HUES64 (cell line): Measurements from ENCODE around the gene C1orf232.

ENCODE experiments used
- H3K27ac ChIP-seq: 2 replicates; pipeline ENCODE4 v1.7.0; 2013; ENCODE audit warnings: low read depth, low read length, inconsistent platforms
- H3K27me3 ChIP-seq: 2 replicates; pipeline ENCODE4 v1.6.1; 2013; ENCODE audit warnings: mild to moderate bottlenecking, low read length; ENCODE audit not compliant: insufficient read depth
- H3K36me3 ChIP-seq: 2 replicates; pipeline ENCODE4 v1.6.1; 2013; ENCODE audit warnings: mild to moderate bottlenecking, low read length; ENCODE audit not compliant: insufficient read depth
- H3K4me1 ChIP-seq: 2 replicates; pipeline ENCODE4 v1.6.1; 2013; ENCODE audit warnings: mild to moderate bottlenecking, low read length, moderate library complexity; ENCODE audit not compliant: insufficient read depth
- H3K4me3 ChIP-seq: 2 replicates; pipeline ENCODE4 v1.5.1; 2013; ENCODE audit warnings: mild to moderate bottlenecking, low read length, moderate library complexity
- H3K9ac ChIP-seq: 2 replicates; pipeline ENCODE4 v1.6.1; 2013; ENCODE audit warnings: mild to moderate bottlenecking, low read depth, low read length
- H3K9me3 ChIP-seq: 2 replicates; pipeline ENCODE4 v1.6.1; 2013; ENCODE audit warnings: low read depth, low read length; ENCODE audit not compliant: insufficient read depth
- WGBS: fragments of 150-250, 120-280 bp; methylation state at CpG from one replicate; pipeline ENCODE4 v1.1.7; 2013; ENCODE audit warnings: missing lambda C conversion rate; 5-methylcytosine and 5-hydroxymethylcytosine counted together

C1orf232 gene

GRCh38 chr1:26177182-26177684 is 8.5 kb upstream of the C1orf232 start, which contains the start of gene CNKSR1:
CNKSR1 (plus strand) TSS chr1:26177491; CDS start chr1:26177548, 57 bp downstream.
- Histone ChIP-seq H3K27ac (no peak within 1 kb of the TSS; the same call in 1 of the 2 replicates), H3K9ac (peak within 1 kb of the TSS; percentile 53), H3K36me3 (peaks cover 8% of the 10 kb centered on the region; the same call in 1 of the 2 replicates), H3K27me3 (no peaks in the 10 kb centered on the region), H3K4me1 (no peaks in the 10 kb centered on the region), H3K4me3 (peak within 1 kb of the TSS; percentile 52), H3K9me3 (no peaks in the 10 kb centered on the region)
- 12% methylated on average over 21 of the region's 21 CpGs for WGBS

GRCh38 chr1:26175346-26175745 is 6.6 kb upstream of the C1orf232 start:
- no peak overlapping the region for H3K9ac ChIP-seq
- 92% methylated on average over 8 of the region's 8 CpGs for WGBS
- H3K4me1 ChIP-seq, result no peaks in the 10 kb centered on the region; the same call in 1 of the 2 replicates
- no peaks in the 10 kb centered on the region for H3K9me3 ChIP-seq
- H3K27ac ChIP-seq, result no peak overlapping the region
- no peak overlapping the region for H3K4me3 ChIP-seq
- H3K36me3 ChIP-seq, result peaks cover 7% of the 10 kb centered on the region
- no peaks in the 10 kb centered on the region for H3K27me3 ChIP-seq

- Histone ChIP-seq H3K4me3 (peak within 1 kb of the TSS; percentile 85), H3K27me3 (peaks cover 7% of the 10 kb centered on the region; the same call in 1 of the 2 replicates), H3K4me1 (peaks cover 11% of the 10 kb centered on the region; the same call in 1 of the 2 replicates), H3K27ac (no peak within 1 kb of the TSS), H3K36me3 (peaks cover 5% of the 10 kb centered on the region), H3K9me3 (no peaks in the 10 kb centered on the region), H3K9ac (peak within 1 kb of the TSS; percentile 83; the same call in 1 of the 2 replicates)
- WGBS, result 91% methylated on average over 34 of the region's 34 CpGs
Observed at GRCh38 chr1:26171084-26172072, 2.6 kb upstream of the C1orf232 start, which contains the start of gene ZNF593OS. ZNF593OS (minus strand) TSS chr1:26171832; CDS start chr1:26171661, 171 bp downstream.

- Histone ChIP-seq H3K9ac (peak overlapping the region; percentile 83), H3K36me3 (peaks cover 5% of the 10 kb centered on the region), H3K9me3 (no peaks in the 10 kb centered on the region), H3K4me3 (peak overlapping the region; percentile 85), H3K4me1 (peaks cover 18% of the 10 kb centered on the region), H3K27me3 (peaks cover 14% of the 10 kb centered on the region), H3K27ac (no peak overlapping the region)
- 80% methylated on average over 9 of the region's 9 CpGs for WGBS
Observed at GRCh38 chr1:26170472-26170821, 1.7 kb upstream of the C1orf232 start.

GRCh38 chr1:26169669-26170471 is 1.1 kb upstream of the C1orf232 start, which contains the start of gene ZNF593:
ZNF593 (plus strand) TSS chr1:26169908; CDS start chr1:26169984, 76 bp downstream.
- H3K27me3 ChIP-seq, result peaks cover 19% of the 10 kb centered on the region
- WGBS, result under 1% methylated on average over 74 of the region's 76 CpGs
- peak within 1 kb of the TSS; percentile 42 for H3K27ac ChIP-seq
- peak within 1 kb of the TSS; percentile 85 for H3K4me3 ChIP-seq
- H3K9ac ChIP-seq, result peak within 1 kb of the TSS; percentile 83
- H3K4me1 ChIP-seq, result peaks cover 23% of the 10 kb centered on the region
- H3K36me3 ChIP-seq, result peaks cover 5% of the 10 kb centered on the region
- H3K9me3 ChIP-seq, result no peaks in the 10 kb centered on the region

- Histone ChIP-seq H3K4me3 (peak overlapping the region; percentile 85), H3K9ac (no peak overlapping the region), H3K4me1 (peaks cover 23% of the 10 kb centered on the region), H3K9me3 (no peaks in the 10 kb centered on the region), H3K36me3 (peaks cover 5% of the 10 kb centered on the region), H3K27me3 (peaks cover 25% of the 10 kb centered on the region), H3K27ac (no peak overlapping the region)
- 70% methylated on average over 4 of the region's 4 CpGs for WGBS
Observed at GRCh38 chr1:26169198-26169554, 413 bp upstream of the C1orf232 start.

GRCh38 chr1:26166719-26167281 is 2.0 kb downstream of the C1orf232 start:
- H3K9me3 ChIP-seq, result no peaks in the 10 kb centered on the region
- 96% methylated on average over 4 of the region's 4 CpGs for WGBS
- no peak overlapping the region for H3K27ac ChIP-seq
- no peak overlapping the region for H3K4me3 ChIP-seq
- H3K9ac ChIP-seq, result no peak overlapping the region
- H3K4me1 ChIP-seq, result peaks cover 23% of the 10 kb centered on the region
- H3K36me3 ChIP-seq, result peaks cover 5% of the 10 kb centered on the region
- H3K27me3 ChIP-seq, result peaks cover 48% of the 10 kb centered on the region

GRCh38 chr1:26164861-26165842 is 3.6 kb downstream of the C1orf232 start:
- H3K27ac ChIP-seq, result peak overlapping the region; percentile 5; the same call in 1 of the 2 replicates
- H3K27me3 ChIP-seq, result peaks cover 64% of the 10 kb centered on the region
- H3K9ac ChIP-seq, result peak overlapping the region; percentile 32; the same call in 1 of the 2 replicates
- no peaks in the 10 kb centered on the region for H3K9me3 ChIP-seq
- 29% methylated on average over 19 of the region's 19 CpGs for WGBS
- no peaks in the 10 kb centered on the region for H3K36me3 ChIP-seq
- peaks cover 29% of the 10 kb centered on the region for H3K4me1 ChIP-seq
- peak overlapping the region; percentile 52 for H3K4me3 ChIP-seq

- Histone ChIP-seq H3K27me3 (peaks cover 73% of the 10 kb centered on the region), H3K9ac (peak overlapping the region; percentile 32; the same call in 1 of the 2 replicates), H3K9me3 (no peaks in the 10 kb centered on the region), H3K36me3 (no peaks in the 10 kb centered on the region), H3K4me3 (peak overlapping the region; percentile 52), H3K27ac (peak overlapping the region; percentile 5; the same call in 1 of the 2 replicates), H3K4me1 (peaks cover 29% of the 10 kb centered on the region)
- 8% methylated on average over 72 of the region's 72 CpGs for WGBS
Observed at GRCh38 chr1:26164036-26164860, 4.5 kb downstream of the C1orf232 start.
